Stimulated activated memory B cell treated with anti-CD40 and anti-IgM and Interleukin-4, amounts not matched to agents 10 μg/mL and 1 μg/mL and 100 μg/mL, for 72 hours (primary cell): Measurements from ENCODE around the gene MEP1B.
"Not testable (repeated sequence)": the region's sequence is repeated elsewhere in the genome, so short reads cannot be mapped to it uniquely, and the experiment has no call there.

ENCODE experiments used
- ATAC-seq: fragments of 150-1000 bp; cut with Tn5 transposase; 2 replicates; pipeline ENCODE4 v1.10.0; 2021
- H3K27ac Mint-ChIP-seq: one replicate; pipeline ENCODE4 v1.8.0; 2022; ENCODE audit warnings: mild to moderate bottlenecking, mixed read lengths
- H3K27me3 Mint-ChIP-seq: one replicate; pipeline ENCODE4 v1.8.0; 2022; ENCODE audit warnings: mixed read lengths
- H3K36me3 Mint-ChIP-seq: one replicate; pipeline ENCODE4 v1.8.0; 2022; ENCODE audit warnings: mixed read lengths
- H3K4me1 Mint-ChIP-seq: one replicate; pipeline ENCODE4 v1.8.0; 2022; ENCODE audit warnings: mixed read lengths
- H3K4me3 Mint-ChIP-seq: one replicate; pipeline ENCODE4 v1.8.0; 2022; ENCODE audit warnings: mild to moderate bottlenecking, moderate library complexity, mixed read lengths
- H3K9me3 Mint-ChIP-seq: one replicate; pipeline ENCODE4 v1.8.0; 2022; ENCODE audit warnings: mixed read lengths

MEP1B gene

DNA sequence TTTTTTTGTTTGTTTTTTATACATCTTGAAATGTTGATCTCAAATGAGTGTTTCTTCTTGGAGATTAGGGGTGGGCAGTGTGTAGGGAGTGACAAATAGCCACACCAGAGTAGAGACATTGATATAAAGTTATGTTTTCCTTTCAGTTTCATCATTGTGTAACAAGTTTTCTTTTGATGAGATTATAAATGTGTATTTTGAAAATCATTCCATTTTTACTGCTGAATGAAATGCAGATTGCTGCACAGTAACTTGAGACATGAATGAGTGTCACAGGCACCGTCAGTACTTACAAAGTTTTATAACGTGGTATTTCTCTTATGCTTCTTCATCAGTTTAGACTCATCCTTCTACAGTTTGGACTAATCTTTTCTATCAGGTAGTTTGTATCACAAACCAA is 370 bp downstream of the MEP1B start:
- H3K27me3 Mint-ChIP-seq: peaks cover 23% of the 10 kb centered on the region

DNA sequence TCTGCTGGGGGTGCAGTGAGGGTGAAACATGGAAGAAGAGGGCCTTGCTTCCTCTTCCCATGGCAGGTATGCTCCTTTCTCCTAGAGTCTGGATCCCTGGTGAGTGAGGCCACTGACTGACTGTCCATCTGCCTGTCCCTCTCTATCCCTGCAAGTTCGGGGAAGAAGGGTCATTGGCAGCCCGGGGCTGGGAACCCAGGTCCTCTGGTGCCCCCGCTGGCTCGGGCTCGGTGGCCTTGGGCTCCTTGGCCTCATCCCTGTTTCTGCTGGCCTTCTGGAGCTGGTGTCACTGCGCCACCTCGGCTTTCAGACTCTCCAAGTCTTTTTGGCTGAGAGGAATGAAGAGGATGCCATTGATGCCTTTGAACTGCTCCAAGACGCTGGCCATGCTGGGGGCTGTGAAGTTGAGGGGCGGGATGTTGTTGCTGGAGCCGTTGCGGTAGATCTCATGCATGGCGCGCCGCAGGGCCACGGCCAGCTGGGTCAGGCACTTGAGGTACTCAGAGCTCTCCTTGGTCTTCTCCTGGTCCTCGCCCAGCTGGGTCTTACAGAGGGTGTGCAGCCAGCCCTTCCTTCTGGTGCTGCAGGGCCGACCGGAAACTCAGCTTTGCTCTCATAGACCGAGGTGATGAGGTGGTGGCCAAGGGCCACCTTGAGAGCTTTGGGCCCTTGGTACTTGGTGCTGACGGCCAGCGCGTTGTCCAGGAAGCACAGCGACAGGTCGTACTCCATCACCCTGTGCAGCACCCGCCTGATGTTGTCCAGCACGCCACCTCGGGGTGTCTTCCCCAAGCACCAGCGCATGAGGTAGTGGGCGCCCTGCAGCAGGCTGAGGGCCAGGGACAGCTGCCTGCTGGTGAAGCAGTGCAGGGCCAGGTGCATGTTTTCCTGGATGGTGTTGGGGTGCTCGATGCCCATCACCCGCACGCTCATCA is 6.3 kb downstream of the MEP1B start:
- Mint-ChIP-seq H3K4me3 (no peak overlapping the region), H3K9me3 (no peaks in the 10 kb centered on the region), H3K27me3 (no peaks in the 10 kb centered on the region), H3K4me1 (no peaks in the 10 kb centered on the region), H3K36me3 (no peaks in the 10 kb centered on the region), H3K27ac (no peak overlapping the region)
- ATAC-seq: peak; percentile 14

More for the DNA sequence above, 370 bp downstream of the MEP1B start:
- ATAC-seq: no peak
- no peak overlapping the region for H3K4me3 Mint-ChIP-seq
- H3K9me3 Mint-ChIP-seq: peaks cover 5% of the 10 kb centered on the region
- no peaks in the 10 kb centered on the region for H3K36me3 Mint-ChIP-seq
- H3K27ac Mint-ChIP-seq: no peak overlapping the region
- no peaks in the 10 kb centered on the region for H3K4me1 Mint-ChIP-seq

DNA sequence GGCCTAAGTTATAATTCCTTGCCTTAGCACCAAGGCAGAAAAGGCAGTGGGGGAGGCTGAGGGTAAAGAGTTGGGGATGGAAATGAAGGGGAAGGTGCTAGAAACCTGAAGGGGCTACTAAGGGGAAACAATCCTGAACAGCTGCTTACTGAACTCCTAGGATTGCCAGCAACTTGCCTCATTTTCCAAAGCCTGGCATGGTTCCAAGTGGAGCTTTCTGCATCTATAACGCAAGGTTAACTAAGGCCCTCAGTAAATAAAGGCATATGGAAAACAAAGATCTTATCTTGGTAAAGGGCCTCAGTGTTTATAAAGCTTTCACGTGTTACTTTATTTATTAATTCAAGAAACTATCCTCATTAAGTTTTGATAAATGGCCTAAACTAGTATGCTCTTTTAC is 10.9 kb downstream of the MEP1B start:
- no peak overlapping the region for H3K27ac Mint-ChIP-seq
- no peak overlapping the region for H3K4me3 Mint-ChIP-seq
- H3K4me1 Mint-ChIP-seq: no peaks in the 10 kb centered on the region
- no peaks in the 10 kb centered on the region for H3K36me3 Mint-ChIP-seq
- no peak for ATAC-seq
- no peaks in the 10 kb centered on the region for H3K27me3 Mint-ChIP-seq
- H3K9me3 Mint-ChIP-seq: no peaks in the 10 kb centered on the region

DNA sequence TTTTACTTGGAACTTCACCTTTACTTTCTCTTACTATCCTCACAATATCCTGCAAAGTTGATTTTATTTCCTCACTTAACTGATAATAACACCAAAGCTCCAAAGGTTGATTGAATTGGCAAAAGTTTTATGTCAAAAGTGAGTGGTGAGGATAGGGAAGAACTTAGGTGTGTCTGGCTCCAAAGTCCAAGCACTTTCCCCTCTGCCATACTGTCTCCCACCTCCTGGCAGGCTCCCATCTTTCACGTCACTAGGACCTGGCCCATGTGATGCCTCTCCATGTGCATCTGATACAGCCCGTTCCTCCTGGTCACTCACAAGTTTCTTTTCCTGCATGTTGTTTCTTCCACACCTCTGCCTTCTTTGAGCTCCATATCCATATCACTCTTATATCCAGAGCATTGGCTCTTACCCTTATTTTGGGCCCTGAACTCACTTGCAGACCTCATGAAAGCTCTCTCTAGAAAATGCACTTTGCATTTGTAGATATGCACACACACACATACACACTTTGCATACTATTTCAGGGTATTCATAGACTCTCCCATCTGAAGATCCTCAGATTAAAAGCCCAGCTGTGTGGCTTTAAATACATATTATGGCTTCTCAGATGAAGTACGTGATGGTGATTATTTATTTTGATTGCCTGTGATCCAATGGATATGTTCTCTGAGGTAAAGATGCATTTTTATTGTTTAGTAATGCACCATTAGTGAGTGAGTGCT is 12.3 kb downstream of the MEP1B start:
- no peak for ATAC-seq
- no peaks in the 10 kb centered on the region for H3K36me3 Mint-ChIP-seq
- no peaks in the 10 kb centered on the region for H3K4me1 Mint-ChIP-seq
- no peak overlapping the region for H3K27ac Mint-ChIP-seq
- H3K9me3 Mint-ChIP-seq: no peaks in the 10 kb centered on the region
- peaks cover 8% of the 10 kb centered on the region for H3K27me3 Mint-ChIP-seq
- H3K4me3 Mint-ChIP-seq: no peak overlapping the region

DNA sequence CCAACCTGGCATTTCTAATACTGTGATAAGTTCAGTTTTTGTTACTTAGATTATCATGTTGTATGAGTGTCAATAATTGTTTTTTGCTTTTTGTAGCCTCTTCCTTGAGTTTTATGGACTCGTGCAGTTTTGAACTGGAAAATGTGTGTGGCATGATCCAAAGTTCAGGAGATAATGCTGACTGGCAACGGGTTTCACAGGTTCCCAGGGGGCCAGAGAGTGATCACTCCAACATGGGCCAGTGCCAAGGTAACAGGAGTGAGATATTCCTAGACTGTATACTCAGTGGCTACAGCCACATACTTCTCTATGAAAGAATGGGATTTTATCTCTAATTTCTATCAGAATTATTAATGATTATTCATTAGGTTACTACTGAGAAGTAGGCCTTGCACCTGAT is 18.2 kb downstream of the MEP1B start:
- Mint-ChIP-seq H3K4me1 (no peaks in the 10 kb centered on the region), H3K9me3 (no peaks in the 10 kb centered on the region), H3K4me3 (no peak overlapping the region), H3K27ac (no peak overlapping the region), H3K27me3 (peaks cover 8% of the 10 kb centered on the region), H3K36me3 (no peaks in the 10 kb centered on the region)
- ATAC-seq: no peak

DNA sequence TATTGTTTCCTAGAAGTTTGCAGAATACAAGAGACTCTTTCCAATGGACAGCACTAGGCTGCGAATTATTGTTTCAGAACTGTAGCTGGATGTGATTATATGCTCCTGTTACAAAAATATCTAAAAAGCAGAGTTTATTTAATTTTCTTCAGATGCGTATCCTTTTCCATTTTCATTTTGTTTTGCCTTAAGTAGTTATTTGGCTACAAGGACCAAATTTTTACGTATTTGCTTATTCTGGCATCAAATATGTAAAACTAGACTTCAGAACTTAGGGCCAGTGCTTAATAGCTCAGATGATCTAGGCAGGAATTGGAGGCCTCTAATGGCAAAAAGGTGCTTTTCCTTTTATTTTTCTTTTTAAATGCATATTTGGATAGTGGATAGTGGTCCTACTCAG is 18.7 kb downstream of the MEP1B start:
- Mint-ChIP-seq H3K36me3 (no peaks in the 10 kb centered on the region), H3K4me1 (no peaks in the 10 kb centered on the region), H3K4me3 (no peak overlapping the region)

DNA sequence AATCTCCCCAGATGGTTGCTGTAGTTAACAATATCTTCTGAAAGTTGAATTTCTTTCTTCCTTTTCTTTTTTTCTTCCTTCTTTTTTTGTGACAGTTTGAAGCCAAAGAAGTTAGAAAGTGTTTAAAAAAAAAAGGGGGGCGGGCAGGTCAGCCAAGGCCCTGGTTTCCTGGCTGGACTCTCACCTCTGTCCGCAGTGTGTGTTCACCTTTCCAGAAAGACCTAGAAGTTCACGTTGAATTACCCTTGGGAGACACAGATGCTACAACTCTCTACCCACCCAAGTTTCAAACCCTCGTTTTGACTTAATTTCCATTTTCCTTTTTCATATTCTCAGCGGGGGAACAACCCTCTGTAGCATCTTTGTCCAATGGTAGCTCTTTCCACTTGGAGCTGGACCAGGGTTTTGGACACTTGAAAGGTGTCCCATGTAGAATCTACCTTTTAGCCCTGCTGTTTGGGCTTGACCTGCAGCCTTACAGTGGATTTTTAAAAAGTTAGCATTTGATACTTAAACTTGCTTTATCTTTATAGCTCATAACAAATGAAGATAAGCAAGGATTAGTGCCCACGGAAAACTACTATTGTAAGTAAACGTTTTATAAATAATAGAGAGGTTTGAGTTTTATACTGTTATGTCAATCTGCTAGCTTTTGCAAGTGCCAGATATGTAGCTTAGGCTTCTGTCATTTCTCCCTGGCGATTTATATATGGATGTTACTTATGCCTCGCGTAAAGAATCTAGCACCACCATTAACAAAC is 20.0 kb downstream of the MEP1B start:
- Mint-ChIP-seq H3K9me3 (no peaks in the 10 kb centered on the region), H3K27ac (no peak overlapping the region), H3K36me3 (no peaks in the 10 kb centered on the region), H3K4me1 (no peaks in the 10 kb centered on the region), H3K4me3 (no peak overlapping the region), H3K27me3 (peaks cover 8% of the 10 kb centered on the region)
- no peak for ATAC-seq

More for the DNA sequence above, 18.7 kb downstream of the MEP1B start:
- H3K27me3 Mint-ChIP-seq: peaks cover 8% of the 10 kb centered on the region
- H3K9me3 Mint-ChIP-seq: no peaks in the 10 kb centered on the region
- H3K27ac Mint-ChIP-seq: no peak overlapping the region
- no peak for ATAC-seq

DNA sequence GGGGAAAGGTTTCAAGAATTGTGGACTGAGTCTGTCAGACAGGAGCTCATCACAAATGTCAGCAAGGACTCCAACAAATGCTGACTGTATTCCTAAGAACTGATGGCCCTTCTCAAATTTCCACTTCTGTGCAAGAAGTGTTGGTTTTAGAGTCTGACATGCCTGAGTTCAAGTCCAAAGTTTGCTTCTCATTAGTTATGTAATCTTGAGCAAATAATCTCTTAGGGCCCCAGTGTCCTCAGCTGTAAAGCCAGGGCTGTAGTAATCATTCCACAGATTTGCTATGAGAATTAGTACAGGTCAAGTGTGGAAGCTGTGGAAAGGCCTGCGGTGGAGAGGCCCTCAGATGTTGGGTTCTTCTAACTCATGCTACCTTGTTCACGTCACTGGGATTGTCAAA is 23.9 kb downstream of the MEP1B start:
- Mint-ChIP-seq H3K36me3 (no peaks in the 10 kb centered on the region), H3K4me3 (no peak overlapping the region), H3K27ac (no peak overlapping the region), H3K4me1 (no peaks in the 10 kb centered on the region), H3K27me3 (no peaks in the 10 kb centered on the region), H3K9me3 (no peaks in the 10 kb centered on the region)
- no peak for ATAC-seq

DNA sequence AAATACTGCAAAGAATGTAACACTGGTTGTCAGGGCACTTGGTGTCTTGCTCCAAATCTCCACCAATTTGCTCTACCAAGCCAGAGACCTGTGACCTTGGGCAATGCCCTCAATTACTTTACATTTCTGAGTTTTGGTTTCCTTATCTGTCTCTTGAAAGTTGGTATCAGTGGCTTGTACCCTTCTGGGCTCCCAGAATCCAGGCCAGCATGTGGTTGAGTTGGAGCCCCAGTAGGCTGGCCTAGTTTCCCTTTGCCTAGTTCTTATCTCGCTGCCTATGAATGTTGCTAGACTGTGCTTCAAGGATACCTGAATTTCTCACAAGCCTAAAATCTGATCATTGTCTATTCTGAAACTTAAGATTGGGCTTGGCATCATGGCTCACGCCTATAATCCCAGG is 26.6 kb downstream of the MEP1B start:
- ATAC-seq: no peak
- no peaks in the 10 kb centered on the region for H3K36me3 Mint-ChIP-seq
- no peak overlapping the region for H3K27ac Mint-ChIP-seq
- no peaks in the 10 kb centered on the region for H3K27me3 Mint-ChIP-seq
- H3K4me1 Mint-ChIP-seq: no peaks in the 10 kb centered on the region
- H3K9me3 Mint-ChIP-seq: no peaks in the 10 kb centered on the region
- H3K4me3 Mint-ChIP-seq: no peak overlapping the region

DNA sequence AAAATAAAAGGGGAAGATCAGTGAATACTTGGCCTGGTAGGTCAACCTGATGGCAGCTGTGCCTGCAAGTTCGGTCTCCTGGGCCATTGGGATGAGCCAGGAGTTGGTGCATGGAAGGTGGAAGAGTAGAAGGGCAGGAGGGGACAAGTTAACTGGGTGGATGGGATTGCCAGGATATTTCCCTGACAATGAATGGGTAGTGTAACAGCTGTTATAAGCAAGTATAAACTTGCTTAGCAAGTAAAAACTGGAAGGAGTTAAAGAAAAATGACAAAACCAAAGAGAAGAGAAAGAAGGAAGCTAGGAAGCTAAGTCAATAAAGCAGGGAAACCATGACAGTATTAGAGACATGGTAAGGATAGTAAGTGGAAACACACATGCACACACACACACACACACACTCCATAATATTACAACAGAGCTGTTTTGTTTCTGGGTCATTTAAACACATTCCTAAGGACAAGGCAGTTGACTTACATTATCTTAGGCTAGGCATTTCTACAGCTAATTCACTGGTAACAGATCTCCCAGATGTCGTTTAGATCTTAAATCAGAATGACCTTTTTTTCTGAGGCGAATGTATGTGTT is 29.7 kb downstream of the MEP1B start:
- Mint-ChIP-seq H3K9me3 (no peaks in the 10 kb centered on the region), H3K27me3 (no peaks in the 10 kb centered on the region), H3K27ac (no peak overlapping the region), H3K4me3 (no peak overlapping the region), H3K4me1 (no peaks in the 10 kb centered on the region), H3K36me3 (no peaks in the 10 kb centered on the region)
- ATAC-seq: no peak

DNA sequence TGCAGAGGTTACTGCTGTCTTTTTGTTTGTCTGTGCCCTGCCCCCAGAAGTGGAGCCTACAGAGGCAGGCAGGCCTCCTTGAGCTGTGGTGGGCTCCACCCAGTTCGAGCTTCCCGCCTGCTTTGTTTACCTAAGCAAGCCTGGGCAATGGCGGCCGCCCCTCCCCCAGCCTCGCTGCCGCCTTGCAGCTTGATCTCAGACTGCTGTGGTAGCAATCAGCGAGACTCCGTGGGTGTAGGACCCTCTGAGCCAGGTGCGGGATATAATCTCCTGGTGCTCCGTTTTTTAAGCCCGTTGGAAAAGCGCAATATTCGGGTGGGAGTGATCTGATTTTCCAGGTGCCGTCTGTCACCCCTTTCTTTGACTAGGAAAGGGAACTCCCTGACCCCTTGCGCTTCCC is 43.5 kb downstream of the MEP1B start:
- not testable (repeated sequence) for H3K4me3 Mint-ChIP-seq, H3K4me1 Mint-ChIP-seq, H3K36me3 Mint-ChIP-seq, ATAC-seq, H3K27me3 Mint-ChIP-seq, H3K27ac Mint-ChIP-seq, H3K9me3 Mint-ChIP-seq

DNA sequence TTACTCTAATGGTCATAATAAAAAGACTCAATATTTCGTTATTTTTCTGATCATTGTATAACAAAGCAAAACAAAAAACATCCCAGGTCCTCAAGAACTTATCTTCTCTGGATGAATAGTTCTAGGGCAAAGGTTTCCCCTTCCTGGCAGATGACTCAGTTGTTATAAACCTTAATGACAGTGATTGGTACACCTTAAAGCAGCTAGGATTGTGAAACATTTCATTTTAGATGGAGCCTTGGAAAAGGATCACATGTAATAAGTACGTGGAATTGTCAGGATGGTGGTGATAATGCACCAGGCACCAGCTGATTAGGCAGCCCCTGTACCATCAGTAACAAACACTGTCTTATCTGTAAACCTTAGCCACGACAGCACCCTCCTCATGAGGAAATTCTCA is 47.2 kb downstream of the MEP1B start:
- no peaks in the 10 kb centered on the region for H3K36me3 Mint-ChIP-seq
- H3K4me1 Mint-ChIP-seq: no peaks in the 10 kb centered on the region
- no peak overlapping the region for H3K27ac Mint-ChIP-seq
- peaks cover 9% of the 10 kb centered on the region for H3K27me3 Mint-ChIP-seq
- no peak for ATAC-seq
- H3K4me3 Mint-ChIP-seq: no peak overlapping the region
- peaks cover 4% of the 10 kb centered on the region for H3K9me3 Mint-ChIP-seq

DNA sequence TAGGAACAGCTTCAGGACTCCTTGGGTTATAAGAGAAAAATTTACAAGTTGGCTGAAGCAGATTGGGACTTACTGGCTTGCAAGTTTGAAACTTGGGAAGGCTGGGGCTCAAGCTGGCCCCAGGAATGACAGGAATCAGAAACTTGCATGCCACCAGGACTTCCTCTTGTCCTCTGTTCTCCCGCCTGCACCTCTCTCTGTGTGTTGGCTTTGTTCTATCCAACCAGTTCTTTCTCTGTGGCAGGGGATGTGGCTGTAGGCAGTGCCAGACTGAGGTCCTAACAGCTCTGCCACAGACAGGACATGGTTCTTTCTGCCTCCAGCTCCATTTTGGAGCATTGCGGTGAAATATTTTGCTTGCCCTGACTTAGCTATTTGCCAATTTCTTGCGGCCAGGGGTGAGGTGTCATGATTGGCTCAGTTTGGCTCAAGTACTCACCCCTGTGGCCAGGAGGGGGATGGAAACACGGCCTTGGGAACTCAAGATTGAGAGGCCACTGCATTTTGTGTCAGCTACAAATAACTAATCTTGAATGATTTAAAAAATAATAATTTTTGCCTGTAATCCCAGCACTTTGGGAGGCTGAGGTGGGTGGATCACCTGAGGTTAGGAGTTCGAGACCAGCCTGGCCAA is 48.9 kb downstream of the MEP1B start:
- H3K27ac Mint-ChIP-seq: no peak overlapping the region
- H3K9me3 Mint-ChIP-seq: peaks cover 2% of the 10 kb centered on the region
- peaks cover 5% of the 10 kb centered on the region for H3K27me3 Mint-ChIP-seq
- no peak overlapping the region for H3K4me3 Mint-ChIP-seq
- no peaks in the 10 kb centered on the region for H3K4me1 Mint-ChIP-seq
- no peaks in the 10 kb centered on the region for H3K36me3 Mint-ChIP-seq
- ATAC-seq: no peak

DNA sequence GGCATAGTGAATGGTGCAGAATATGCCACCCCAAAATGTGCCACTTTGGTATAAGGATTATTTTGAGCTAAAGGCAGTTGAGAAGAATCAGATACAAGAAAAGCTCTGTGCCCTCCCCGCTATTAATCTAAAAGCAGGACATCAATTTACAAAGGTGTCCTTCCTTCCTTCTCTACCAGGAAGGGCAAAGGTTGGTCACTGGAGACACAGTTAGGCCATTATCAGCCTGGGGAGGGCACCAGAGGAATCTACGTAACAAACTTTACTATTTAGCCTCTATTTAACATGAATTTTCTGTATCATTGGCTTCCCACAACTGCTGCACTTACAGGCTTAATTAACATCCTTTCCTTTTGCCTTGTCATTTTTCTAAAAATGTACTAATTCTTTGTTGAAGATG is 52.6 kb downstream of the MEP1B start:
- ATAC-seq: no peak
- no peaks in the 10 kb centered on the region for H3K4me1 Mint-ChIP-seq
- H3K27ac Mint-ChIP-seq: no peak overlapping the region
- no peaks in the 10 kb centered on the region for H3K36me3 Mint-ChIP-seq
- no peaks in the 10 kb centered on the region for H3K9me3 Mint-ChIP-seq
- no peak overlapping the region for H3K4me3 Mint-ChIP-seq
- H3K27me3 Mint-ChIP-seq: no peaks in the 10 kb centered on the region

DNA sequence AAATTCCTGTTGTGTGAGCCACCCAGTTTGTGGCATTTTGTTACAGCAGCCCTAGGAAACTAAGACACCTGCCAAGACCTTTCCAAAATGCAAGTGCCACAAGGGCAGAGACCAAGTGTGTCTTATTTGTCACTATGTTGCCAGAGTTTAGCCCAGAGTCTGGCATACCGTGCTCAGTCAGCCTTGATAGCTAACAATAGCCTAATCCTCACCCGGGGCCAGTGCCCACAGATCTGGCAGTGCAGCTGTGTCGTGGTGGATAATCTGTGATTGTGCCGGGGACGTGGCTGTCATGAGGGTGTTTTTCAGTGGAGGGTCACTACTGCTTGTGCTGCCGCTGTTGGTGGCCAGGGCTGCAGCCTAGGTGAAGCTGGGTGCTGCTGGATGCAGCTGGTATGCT is 53.5 kb downstream of the MEP1B start:
- Mint-ChIP-seq H3K27ac (no peak overlapping the region), H3K36me3 (no peaks in the 10 kb centered on the region), H3K9me3 (no peaks in the 10 kb centered on the region), H3K4me3 (no peak overlapping the region), H3K27me3 (peaks cover 7% of the 10 kb centered on the region), H3K4me1 (no peaks in the 10 kb centered on the region)
- ATAC-seq: peak; percentile 18
